GM18508 (cell line): ENCODE measurements around the gene CNP.

ENCODE experiments used
- ATAC-seq: cut with Tn5 transposase; IDR thresholded peaks from one replicate; pipeline ENCODE4 v1.9.1; 2021; ENCODE audit warnings: moderate number of reproducible peaks; ENCODE audit not compliant: insufficient read depth, unreplicated experiment

Gene CNP

GRCh38 chr17:41941168-41941567 is 25.4 kb upstream of the CNP start:
- no peak for ATAC-seq

GRCh38 chr17:41942626-41943373 is 23.8 kb upstream of the CNP start:
- no peak for ATAC-seq

DNA sequence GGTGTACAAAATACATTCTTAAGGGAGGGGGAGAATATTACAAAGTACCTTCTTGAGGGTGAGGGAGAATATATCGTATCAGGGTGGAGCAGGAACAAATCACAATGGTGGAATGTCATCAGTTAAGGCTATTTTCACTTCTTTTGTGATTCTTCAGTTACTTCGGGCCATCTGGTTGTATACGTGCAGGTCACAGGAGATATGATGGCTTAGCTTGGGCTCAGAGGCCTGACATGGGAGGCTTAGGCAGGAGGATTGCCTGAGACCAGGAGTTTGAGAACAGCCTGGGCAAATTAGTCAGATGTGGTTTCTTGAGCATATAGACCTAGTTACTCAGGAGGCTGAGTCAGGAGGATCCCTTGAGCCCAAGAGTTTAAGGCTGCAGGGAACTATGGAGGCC is 23.1 kb upstream of the CNP start:
- ATAC-seq, result no peak

- ATAC-seq, result no peak
These were observed 21.7 kb upstream of the CNP start for GRCh38 chr17:41944943-41945342.

DNA sequence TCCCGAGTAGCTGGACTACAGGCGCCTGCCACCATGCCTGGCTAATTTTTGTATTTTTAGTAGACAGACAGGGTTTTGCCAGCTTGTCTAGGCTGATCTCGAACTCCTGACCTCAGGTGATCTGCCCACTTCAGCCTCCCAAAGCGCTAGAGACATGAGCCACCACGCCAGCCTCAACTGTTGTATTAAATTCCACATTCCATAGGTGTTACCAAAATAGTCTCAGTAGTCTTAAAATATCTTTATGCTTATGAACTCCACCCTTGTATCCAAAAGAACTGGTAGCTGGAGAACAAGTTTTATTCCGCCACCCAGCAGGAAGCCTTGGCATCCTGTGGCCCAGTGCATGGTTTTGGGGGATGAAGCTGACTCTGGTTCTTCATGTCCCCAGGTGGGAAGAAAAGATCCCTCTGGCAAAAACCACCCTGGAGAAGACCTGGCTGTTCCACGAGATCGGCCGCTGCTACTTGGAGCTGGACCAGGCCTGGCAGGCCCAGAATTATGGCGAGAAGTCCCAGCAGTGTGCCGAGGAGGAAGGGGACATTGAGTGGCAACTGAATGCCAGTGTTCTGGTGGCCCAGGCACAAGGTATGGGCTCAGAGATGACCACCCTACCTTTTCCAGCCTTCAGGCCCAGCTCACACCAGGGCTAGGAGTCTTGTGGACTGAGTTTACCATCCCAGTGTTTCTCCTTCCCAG is 17.7 kb upstream of the CNP start:
- no peak for ATAC-seq

DNA sequence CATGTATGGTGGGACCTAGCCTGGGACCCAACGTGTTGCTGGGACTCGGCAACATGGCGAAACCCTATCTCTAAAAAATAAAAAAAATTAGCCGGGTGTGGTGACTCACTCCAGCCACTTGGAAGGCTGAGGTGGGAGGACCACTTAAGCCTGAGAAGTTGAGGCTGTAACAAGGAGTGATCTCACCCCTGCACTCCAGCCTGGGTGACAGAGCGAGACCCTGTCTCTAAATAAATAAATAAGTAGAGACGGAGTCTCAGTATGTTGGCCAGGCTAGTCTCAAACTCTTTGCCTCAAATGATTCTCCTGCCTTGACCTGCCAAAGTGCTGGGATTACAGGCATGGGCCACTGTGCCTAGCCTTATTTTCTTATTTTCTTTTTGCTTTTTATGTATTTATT is 10.1 kb upstream of the CNP start:
- no peak for ATAC-seq

DNA sequence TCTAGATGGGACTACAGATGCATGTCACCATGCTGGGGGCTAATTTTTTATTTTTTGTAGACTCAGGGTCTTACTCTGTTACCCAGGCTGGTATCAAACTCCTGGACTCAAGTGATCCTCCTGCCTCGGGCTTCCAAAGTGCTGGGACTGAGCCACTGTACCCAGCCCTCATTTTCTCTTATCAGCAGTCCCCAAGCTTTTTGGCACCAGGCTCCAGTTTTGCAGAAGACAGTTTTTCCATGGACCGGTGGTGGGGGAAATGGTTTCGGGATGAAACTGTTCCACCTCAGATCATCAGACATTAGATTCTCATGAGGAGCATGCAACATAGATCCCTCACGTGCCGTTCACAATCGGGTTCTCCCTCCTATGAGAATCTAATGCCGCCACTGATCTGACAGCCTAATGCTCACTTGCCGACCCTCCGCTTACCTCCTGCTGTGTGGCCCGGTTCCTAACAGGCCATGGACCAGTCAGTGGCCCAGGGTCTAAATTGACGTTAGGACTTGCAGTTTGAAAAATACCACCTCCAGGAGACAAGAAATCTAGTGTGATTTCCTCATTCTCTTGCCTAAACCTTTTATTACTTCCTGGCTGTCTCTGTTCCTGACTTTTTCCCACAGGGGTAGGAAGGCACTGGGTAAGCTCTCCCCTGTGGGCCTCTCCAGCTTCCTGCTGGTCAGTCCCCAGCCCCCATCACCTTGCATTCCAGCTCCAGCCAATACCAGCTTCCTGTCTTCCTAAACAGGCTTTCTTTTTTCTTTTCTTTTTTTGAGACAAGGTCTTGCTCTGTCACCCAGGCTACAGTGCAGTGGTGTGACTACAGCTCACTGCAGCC is 9.3 kb upstream of the CNP start:
- no peak for ATAC-seq

DNA sequence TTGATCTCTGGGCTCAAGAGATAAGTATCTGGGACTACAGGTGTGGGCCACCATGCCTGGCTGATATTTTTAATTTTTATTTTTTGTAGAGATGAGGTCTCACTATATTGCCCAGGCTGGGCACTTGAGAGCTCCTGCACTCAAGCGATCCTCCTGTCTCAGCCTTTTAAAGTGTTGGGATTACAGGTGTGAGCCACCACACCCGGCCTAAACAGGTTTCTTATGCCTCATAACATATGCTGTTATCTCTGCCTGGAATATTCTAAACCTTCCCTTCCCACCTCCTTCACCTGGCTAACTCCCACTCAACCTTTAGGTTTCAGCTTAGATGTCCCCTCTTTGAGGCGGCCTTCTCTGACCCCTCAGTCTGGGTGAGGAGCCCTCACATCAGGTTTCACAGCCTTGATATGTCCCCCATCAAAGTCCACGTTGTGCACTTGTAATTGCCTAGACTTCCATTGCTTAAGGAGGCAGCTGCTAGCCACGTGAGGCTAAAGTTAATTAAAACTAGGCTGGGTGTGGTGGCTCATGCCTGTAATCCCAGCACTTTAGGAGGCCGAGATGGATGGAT is 8.6 kb upstream of the CNP start:
- ATAC-seq, result no peak

- no peak for ATAC-seq
These were observed 7.6 kb upstream of the CNP start for GRCh38 chr17:41959030-41959335.

GRCh38 chr17:41959336-41960095 is 7.1 kb upstream of the CNP start:
- ATAC-seq, result no peak

DNA sequence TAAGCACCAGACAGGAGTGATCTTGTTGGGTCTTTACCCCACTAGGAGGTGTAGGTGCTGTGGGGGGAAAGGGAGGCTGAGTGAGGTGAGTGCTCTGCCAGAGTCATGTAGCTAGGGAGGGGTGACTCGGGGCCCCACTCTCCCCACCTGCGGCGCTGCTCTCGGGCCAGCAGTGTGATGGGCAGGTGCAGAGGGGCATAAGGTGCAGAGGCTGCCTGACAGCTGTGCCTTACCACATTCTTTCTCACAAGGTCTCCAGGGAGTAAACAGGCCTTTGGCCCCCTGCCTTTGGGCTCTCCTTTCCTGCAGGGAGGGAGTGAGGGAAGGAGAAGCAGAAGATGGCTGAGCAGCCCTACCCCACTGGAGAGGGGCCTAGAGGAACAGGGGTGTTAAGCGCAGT is 4.5 kb upstream of the CNP start:
- ATAC-seq, result no peak

DNA sequence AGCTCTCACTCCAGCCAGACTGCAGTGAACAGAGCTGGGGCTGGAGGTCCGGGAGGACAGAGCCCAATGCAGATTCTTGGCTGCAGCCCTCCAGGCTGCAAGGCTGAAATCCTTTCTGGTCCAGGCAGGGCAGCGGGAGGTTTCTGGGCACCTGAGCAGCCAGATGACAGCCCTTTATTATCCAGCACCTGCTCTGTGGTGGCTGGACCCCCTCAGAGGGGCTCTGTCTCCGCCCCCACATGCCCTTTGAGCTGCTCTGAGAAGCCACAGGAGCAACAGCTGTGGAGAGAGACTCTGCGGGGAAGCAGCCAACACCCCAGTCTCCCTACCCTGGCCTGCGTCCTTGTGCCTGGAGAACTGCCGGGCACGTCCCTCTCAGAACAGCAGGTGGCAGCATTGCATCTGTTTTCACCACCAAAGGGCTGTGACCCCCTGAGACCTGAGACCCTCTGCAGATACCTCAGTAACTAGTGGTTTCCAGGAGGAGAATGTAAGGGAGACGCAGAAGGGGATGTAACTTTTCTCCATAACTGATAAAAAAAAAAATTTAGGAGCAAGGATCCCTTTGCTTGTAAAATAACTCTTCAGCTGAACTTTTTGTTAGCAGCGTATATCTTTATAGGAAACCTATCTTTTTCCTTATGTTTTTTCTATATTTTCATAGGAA is 3.7 kb upstream of the CNP start:
- no peak for ATAC-seq

DNA sequence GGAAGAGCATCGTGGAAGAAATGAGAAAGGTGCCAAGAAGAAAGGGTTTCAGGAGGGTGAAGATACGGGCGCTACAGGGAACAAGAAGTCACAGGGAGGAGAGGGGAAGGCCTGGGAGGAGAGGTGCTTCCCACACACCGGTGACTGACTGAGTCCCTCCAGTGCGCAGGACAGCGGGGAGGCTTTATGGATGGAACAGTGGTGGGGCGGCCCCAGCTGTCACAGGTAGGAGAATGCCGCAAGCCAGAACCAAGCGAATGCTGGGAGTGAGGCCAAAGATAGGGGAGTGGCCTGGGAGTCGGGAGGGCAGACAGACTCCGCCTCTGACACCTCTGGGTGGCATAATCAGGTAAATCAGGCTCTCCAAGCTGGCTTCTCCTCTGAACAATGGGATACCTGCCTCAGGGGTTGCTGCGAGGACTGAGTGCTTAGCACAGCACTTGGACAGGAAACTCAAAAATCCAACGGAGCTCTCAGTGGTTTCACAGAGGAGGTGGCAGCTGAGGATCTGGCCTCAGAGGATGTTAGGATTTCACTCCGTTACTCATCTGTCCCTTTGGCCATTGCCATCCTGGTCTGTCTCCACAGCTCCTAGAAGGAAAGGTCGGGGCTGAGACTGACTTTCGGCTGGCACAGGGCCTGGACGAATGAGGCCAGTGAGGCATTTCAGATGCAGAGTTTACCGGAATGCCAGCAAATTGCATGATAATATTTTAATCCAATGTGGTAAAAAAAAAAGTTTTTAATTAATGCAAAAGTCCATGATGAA is 717 bp upstream of the CNP start:
- no peak for ATAC-seq

GRCh38 chr17:41967141-41967920 is 736 bp downstream of the CNP start:
- no peak for ATAC-seq

- ATAC-seq, result no peak
These were observed 1.5 kb downstream of the CNP start for GRCh38 chr17:41967921-41968578.

- ATAC-seq, result no peak
These were observed 2.1 kb downstream of the CNP start for GRCh38 chr17:41968676-41969075.

DNA sequence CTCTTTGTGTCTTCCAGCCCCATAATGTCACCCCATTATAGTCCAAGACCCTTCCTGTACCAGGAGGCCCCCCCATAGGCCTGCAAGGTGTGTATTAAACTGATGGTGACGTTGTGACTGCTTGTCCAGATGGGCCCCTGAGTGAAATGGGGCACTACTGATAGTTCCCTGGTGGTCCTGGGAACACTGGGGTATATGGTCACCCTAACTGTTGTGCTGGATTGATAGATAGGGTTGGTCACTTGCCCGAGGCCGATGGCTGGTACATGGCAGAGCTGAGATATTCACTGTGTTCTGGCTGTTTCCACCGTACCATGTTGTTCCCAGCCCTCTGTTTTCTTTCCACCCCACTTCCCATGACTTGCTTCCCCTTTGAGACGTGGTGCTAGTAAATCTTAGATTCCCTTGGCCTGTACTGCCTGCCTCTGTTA is 4.3 kb downstream of the CNP start:
- no peak for ATAC-seq
